DMS114 treated with DMSO at 0.1 percent for 48 hours (cell line): ENCODE results near the gene ACACA.

Experiments used
- DNase-seq: peaks from one replicate; lab custom pipeline; 2025; ENCODE audit not compliant: unreplicated experiment; lab: John Stamatoyannopoulos, UW

ACACA gene

GRCh38 chr17:37399265-37399803 lies 7.3 kb downstream of the ACACA start:
- no peak for DNase-seq

- no peak for DNase-seq
These were observed 13.3 kb downstream of the ACACA start for GRCh38 chr17:37393352-37393751.

- no peak for DNase-seq
These were observed 14.5 kb downstream of the ACACA start for GRCh38 chr17:37392024-37392590.

GRCh38 chr17:37391146-37391545 lies 15.5 kb downstream of the ACACA start:
- DNase-seq = no peak

- no peak for DNase-seq
These were observed 17.5 kb downstream of the ACACA start for GRCh38 chr17:37389160-37389559.

- no peak for DNase-seq
These were observed 18.4 kb downstream of the ACACA start for GRCh38 chr17:37388266-37388665.

- no peak for DNase-seq
These were observed 20.2 kb downstream of the ACACA start for GRCh38 chr17:37386462-37386861.

GRCh38 chr17:37385474-37385990 lies 21.1 kb downstream of the ACACA start:
- DNase-seq = no peak

GRCh38 chr17:37384560-37385149 lies 22.0 kb downstream of the ACACA start:
- no peak for DNase-seq

GRCh38 chr17:37382056-37382455 lies 24.6 kb downstream of the ACACA start:
- DNase-seq = no peak

GRCh38 chr17:37375706-37376105 lies 30.9 kb downstream of the ACACA start, which contains the start of gene C17orf78:
C17orf78 (plus strand) TSS chr17:37375985; CDS start chr17:37376093, 108 bp downstream.
- DNase-seq = no peak

GRCh38 chr17:37373530-37374159 lies 33.0 kb downstream of the ACACA start:
- peak; percentile 73 for DNase-seq

- DNase-seq = no peak
These were observed 38.1 kb downstream of the ACACA start for GRCh38 chr17:37368577-37368976.

GRCh38 chr17:37365589-37365988 lies 41.0 kb downstream of the ACACA start:
- DNase-seq = no peak

- no peak for DNase-seq
These were observed 45.1 kb downstream of the ACACA start for GRCh38 chr17:37361543-37361942.

- no peak for DNase-seq
These were observed 46.0 kb downstream of the ACACA start for GRCh38 chr17:37360632-37361031.

- no peak for DNase-seq
These were observed 46.9 kb downstream of the ACACA start for GRCh38 chr17:37359682-37360188.

GRCh38 chr17:37358830-37359681 lies 47.6 kb downstream of the ACACA start:
- DNase-seq = peak; percentile 63

GRCh38 chr17:37358098-37358829 lies 48.4 kb downstream of the ACACA start:
- peak; percentile 53 for DNase-seq
